HL-60 (cell line): ENCODE measurements around the gene ARHGAP18.

Source experiments
- POLR2AphosphoS5 ChIP-seq: IDR thresholded peaks from 2 replicates; pipeline ENCODE4 v1.6.1; 2012; ENCODE audit warnings: low read depth
- TF ChIP-seq, protein P1 (sequence below): IDR thresholded peaks from one replicate; pipeline ENCODE4 v1.5.1; 2011; ENCODE audit warnings: low read length, control low read depth, inconsistent platforms; ENCODE audit not compliant: insufficient read depth
- TF ChIP-seq, protein P2 (sequence below): IDR thresholded peaks from 2 replicates; pipeline ENCODE4 v1.6.1; 2012; ENCODE audit warnings: low read depth; ENCODE audit not compliant: insufficient replicate concordance

GRCh38 chr6:129583866-129584265 lies 126.1 kb downstream of the ARHGAP18 start:
- TF ChIP-seq, protein P1, sequence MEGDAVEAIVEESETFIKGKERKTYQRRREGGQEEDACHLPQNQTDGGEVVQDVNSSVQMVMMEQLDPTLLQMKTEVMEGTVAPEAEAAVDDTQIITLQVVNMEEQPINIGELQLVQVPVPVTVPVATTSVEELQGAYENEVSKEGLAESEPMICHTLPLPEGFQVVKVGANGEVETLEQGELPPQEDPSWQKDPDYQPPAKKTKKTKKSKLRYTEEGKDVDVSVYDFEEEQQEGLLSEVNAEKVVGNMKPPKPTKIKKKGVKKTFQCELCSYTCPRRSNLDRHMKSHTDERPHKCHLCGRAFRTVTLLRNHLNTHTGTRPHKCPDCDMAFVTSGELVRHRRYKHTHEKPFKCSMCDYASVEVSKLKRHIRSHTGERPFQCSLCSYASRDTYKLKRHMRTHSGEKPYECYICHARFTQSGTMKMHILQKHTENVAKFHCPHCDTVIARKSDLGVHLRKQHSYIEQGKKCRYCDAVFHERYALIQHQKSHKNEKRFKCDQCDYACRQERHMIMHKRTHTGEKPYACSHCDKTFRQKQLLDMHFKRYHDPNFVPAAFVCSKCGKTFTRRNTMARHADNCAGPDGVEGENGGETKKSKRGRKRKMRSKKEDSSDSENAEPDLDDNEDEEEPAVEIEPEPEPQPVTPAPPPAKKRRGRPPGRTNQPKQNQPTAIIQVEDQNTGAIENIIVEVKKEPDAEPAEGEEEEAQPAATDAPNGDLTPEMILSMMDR, result no peak
- no peak for TF ChIP-seq POLR2AphosphoS5
- TF ChIP-seq, protein P2, sequence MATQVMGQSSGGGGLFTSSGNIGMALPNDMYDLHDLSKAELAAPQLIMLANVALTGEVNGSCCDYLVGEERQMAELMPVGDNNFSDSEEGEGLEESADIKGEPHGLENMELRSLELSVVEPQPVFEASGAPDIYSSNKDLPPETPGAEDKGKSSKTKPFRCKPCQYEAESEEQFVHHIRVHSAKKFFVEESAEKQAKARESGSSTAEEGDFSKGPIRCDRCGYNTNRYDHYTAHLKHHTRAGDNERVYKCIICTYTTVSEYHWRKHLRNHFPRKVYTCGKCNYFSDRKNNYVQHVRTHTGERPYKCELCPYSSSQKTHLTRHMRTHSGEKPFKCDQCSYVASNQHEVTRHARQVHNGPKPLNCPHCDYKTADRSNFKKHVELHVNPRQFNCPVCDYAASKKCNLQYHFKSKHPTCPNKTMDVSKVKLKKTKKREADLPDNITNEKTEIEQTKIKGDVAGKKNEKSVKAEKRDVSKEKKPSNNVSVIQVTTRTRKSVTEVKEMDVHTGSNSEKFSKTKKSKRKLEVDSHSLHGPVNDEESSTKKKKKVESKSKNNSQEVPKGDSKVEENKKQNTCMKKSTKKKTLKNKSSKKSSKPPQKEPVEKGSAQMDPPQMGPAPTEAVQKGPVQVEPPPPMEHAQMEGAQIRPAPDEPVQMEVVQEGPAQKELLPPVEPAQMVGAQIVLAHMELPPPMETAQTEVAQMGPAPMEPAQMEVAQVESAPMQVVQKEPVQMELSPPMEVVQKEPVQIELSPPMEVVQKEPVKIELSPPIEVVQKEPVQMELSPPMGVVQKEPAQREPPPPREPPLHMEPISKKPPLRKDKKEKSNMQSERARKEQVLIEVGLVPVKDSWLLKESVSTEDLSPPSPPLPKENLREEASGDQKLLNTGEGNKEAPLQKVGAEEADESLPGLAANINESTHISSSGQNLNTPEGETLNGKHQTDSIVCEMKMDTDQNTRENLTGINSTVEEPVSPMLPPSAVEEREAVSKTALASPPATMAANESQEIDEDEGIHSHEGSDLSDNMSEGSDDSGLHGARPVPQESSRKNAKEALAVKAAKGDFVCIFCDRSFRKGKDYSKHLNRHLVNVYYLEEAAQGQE, result no peak
